ENCODE results near the gene SLC5A6.

SLC5A6 gene

GRCh38 chr2:27170581-27171337 lies 41.3 kb downstream of the SLC5A6 start:
- no peak for DNase-seq

- no peak for DNase-seq
These were observed 46.9 kb downstream of the SLC5A6 start for GRCh38 chr2:27164960-27165763.

GRCh38 chr2:27162151-27163121 lies 49.6 kb downstream of the SLC5A6 start:
- peak; percentile 27 for DNase-seq

GRCh38 chr2:27160191-27160590 lies 51.9 kb downstream of the SLC5A6 start:
- no peak for DNase-seq

- DNase-seq, result no peak
These were observed 52.8 kb downstream of the SLC5A6 start for GRCh38 chr2:27159271-27159670.

GRCh38 chr2:27158468-27158867 lies 53.6 kb downstream of the SLC5A6 start:
- DNase-seq, result no peak

- DNase-seq, result no peak
These were observed 57.0 kb downstream of the SLC5A6 start for GRCh38 chr2:27155069-27155520.

GRCh38 chr2:27154488-27154887 lies 57.6 kb downstream of the SLC5A6 start:
- no peak for DNase-seq

GRCh38 chr2:27152796-27153464 lies 59.1 kb downstream of the SLC5A6 start:
- peak; percentile 26 for DNase-seq

GRCh38 chr2:27152102-27152795 lies 59.8 kb downstream of the SLC5A6 start:
- DNase-seq, result no peak

GRCh38 chr2:27150639-27151230 lies 61.3 kb downstream of the SLC5A6 start:
- no peak for DNase-seq

Measured in HCEC 1CT (cell line).